ENCODE measurements around the gene CBY1. TPM values are rescaled to one million over a fixed set of nuclear protein-coding genes. Genes with fewer than 3 reads are reported as not detected.
A peak's percentile ranks its signal among the peaks of the same experiment; 100 is the strongest.

CBY1 gene
- total and polyA plus RNA-seq, 2 donors = 17.0 to 63.5 TPM

DNA sequence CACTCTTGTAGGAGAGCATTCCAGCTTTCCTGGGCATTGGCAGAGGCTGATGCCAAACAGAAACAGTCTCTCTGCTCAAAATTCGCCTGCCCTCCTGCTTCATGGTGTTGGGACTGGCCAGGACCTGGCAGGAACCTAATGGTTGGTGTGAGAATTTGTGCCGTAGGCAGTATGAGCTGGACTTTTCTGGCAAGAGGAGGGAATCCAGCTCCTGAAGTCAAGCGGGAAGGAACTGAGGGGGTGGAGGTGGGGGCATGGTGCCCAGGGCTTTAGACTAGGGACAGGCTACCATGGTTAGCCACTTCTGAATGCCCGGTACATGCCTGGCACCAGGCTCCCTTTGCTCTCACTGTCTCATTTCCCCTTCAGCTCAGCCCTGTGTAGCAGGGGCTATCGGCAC is 18.4 kb downstream of the CBY1 start:
- H3K27ac ChIP-seq (ENCODE audit: low read depth) = no peak overlapping the region
- no peak overlapping the region for H3K4me3 ChIP-seq (ENCODE audit: low read depth, low read length)
- WGBS = 77% methylated on average over 5 of the region's 5 CpGs
- DNase-seq (ENCODE audit: extremely low spot score) = no peak
- H3K36me3 ChIP-seq (ENCODE audit: insufficient read depth) = no peaks in the 10 kb centered on the region
- no peaks in the 10 kb centered on the region for H3K4me1 ChIP-seq (ENCODE audit: insufficient read depth)

DNA sequence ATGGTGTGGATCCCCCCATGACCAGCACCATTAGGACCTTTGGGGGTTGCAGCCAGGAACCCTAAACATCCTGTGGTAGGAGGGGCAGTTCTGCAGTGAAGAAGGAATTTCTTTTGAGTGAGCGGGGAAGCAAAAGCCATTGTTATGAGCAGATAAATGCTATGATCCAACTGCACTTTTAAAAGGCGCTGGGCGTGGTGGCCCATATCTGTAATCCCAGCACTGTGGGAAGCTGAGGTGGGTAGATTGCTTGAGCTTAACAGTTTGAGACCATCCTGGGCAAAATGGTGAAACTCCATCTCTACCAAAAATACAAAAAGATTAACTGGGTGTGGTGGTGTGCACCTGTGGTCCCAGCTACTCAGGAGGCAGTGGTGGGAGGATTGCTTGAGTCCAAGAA is 19.4 kb downstream of the CBY1 start:
- WGBS = 98% methylated on average over 3 of the region's 3 CpGs
- no peak overlapping the region for H3K27ac ChIP-seq (ENCODE audit: low read depth)
- no peaks in the 10 kb centered on the region for H3K36me3 ChIP-seq (ENCODE audit: insufficient read depth)
- no peaks in the 10 kb centered on the region for H3K4me1 ChIP-seq (ENCODE audit: insufficient read depth)
- DNase-seq (ENCODE audit: extremely low spot score) = no peak
- no peak overlapping the region for H3K4me3 ChIP-seq (ENCODE audit: low read depth, low read length)

DNA sequence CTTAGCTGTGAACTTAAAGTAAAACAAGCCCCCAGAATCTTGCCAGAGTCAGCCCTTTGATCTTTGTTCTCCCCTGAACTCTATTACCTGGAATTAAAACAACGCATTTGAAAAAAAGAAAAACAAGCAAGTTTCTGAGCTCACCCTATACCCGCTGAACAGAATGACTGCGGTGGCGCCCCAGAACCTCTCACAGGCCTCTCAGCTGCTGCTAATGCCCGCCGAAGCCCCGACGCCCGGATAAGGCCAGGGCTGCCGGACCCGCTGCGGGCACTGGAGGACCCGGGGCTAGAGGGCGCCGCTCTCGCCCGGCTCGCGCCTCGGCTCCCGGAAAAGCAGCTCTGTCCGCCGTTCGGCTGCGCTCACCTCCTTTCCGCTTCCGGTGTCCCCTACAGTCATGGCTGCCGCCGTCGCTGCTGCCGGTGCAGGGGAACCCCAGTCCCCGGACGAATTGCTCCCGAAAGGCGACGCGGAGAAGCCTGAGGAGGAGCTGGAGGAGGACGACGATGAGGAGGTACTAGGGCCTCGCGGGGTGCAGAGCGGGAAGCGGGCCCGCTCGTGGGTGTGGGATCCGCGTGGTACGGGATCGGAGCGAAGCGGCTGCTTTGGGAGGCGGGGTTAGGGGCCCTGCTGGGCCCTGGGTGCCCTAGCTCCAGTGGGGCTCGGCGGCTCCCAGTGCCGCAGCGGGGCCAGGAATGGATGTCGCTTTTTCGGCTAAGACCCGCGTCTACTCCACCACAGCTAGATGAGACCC is 25.3 kb downstream of the CBY1 start, which contains the start of gene TOMM22:
Gene TOMM22, plus strand, starts transcription at position 376 of the 754 bp plus-strand sequence. Its CDS starts 22 bp downstream, at position 398.
- no peaks in the 10 kb centered on the region for H3K36me3 ChIP-seq (ENCODE audit: insufficient read depth)
- DNase-seq (ENCODE audit: extremely low spot score) = no peak
- peak within 1 kb of the TSS; percentile 89 for H3K4me3 ChIP-seq (ENCODE audit: low read depth, low read length)
- peaks cover 1% of the 10 kb centered on the region for H3K4me1 ChIP-seq (ENCODE audit: insufficient read depth)
- WGBS = under 1% methylated on average over 60 of the region's 60 CpGs
- H3K27ac ChIP-seq (ENCODE audit: low read depth) = peak within 1 kb of the TSS; percentile 52

DNA sequence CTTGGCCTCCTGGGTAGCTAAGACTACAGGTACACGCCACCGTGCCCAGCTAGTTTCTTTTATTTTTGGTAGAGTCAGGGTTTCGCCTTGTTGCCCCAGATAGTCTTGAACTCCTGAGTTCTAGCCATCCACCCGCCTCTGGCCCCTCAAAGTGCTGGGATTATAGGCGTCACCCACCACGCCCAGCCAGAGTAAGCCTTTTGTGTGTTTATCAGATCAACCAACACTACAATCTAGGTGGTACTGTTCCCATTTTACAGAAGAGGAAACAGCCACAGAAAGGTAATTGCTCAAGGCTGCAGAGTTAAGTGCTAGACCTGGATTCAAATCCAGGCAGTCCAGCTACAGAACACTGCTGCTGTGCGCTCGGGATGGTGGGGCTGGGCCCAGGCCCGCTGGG is 28.5 kb downstream of the CBY1 start:
- Histone ChIP-seq H3K36me3 (ENCODE audit: insufficient read depth) (no peaks in the 10 kb centered on the region), H3K27ac (ENCODE audit: low read depth) (no peak overlapping the region)
- 92% methylated on average over 9 of the region's 9 CpGs for WGBS

DNA sequence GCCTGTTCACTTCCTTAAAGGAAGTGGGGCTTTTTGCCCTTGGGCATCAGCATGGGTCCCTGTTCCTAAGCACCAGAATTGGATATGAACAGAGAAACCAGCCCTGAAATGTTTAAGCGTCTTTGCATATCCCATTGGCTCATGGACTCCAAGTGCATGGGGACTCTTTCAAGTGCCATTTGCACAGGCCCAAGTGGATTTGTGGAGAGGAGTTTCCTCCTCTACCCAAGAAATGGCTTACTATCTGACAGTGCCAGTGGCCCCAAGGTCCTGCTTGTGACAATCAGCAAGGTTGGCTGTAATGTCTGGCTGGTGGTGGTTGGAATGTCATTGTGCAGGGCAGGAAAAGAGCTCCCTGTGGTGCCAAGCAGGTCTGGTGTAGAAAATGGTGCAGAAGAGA is 29.3 kb downstream of the CBY1 start:
- peaks cover 1% of the 10 kb centered on the region for H3K4me1 ChIP-seq (ENCODE audit: insufficient read depth)
- no peak overlapping the region for H3K4me3 ChIP-seq (ENCODE audit: low read depth, low read length)
- no peak for DNase-seq (ENCODE audit: extremely low spot score)
- no peak overlapping the region for H3K27ac ChIP-seq (ENCODE audit: low read depth)
- H3K36me3 ChIP-seq (ENCODE audit: insufficient read depth) = no peaks in the 10 kb centered on the region
- 88% methylated on average over 1 of the region's 1 CpG for WGBS

More for the DNA sequence above, 28.5 kb downstream of the CBY1 start:
- no peak overlapping the region for H3K4me3 ChIP-seq (ENCODE audit: low read depth, low read length)
- no peak for DNase-seq (ENCODE audit: extremely low spot score)
- H3K4me1 ChIP-seq (ENCODE audit: insufficient read depth) = peaks cover 1% of the 10 kb centered on the region

DNA sequence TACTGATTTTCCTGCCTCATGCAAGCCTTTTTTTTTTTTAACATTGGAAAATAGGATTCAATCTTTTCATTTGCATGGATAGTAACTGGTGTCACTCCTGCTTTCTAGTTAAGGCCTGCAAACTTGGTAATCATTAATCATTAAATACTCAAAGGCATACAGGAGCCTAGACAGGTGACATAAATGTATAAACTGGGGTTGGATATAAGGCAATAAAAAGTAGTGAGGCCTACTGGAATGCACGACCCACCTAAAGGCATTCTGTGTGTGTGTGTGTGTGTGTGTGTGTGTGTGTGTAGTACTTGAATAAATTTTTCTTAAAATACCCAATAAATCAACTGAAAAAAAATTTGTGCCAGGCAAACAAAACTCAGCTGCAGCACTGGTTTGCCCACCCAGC is 33.2 kb downstream of the CBY1 start:
- DNase-seq (ENCODE audit: extremely low spot score) = no peak
- no peaks in the 10 kb centered on the region for H3K4me1 ChIP-seq (ENCODE audit: insufficient read depth)
- H3K36me3 ChIP-seq (ENCODE audit: insufficient read depth) = no peaks in the 10 kb centered on the region
- 69% methylated on average over 1 of the region's 1 CpG for WGBS
- no peak overlapping the region for H3K4me3 ChIP-seq (ENCODE audit: low read depth, low read length)
- H3K27ac ChIP-seq (ENCODE audit: low read depth) = no peak overlapping the region

DNA sequence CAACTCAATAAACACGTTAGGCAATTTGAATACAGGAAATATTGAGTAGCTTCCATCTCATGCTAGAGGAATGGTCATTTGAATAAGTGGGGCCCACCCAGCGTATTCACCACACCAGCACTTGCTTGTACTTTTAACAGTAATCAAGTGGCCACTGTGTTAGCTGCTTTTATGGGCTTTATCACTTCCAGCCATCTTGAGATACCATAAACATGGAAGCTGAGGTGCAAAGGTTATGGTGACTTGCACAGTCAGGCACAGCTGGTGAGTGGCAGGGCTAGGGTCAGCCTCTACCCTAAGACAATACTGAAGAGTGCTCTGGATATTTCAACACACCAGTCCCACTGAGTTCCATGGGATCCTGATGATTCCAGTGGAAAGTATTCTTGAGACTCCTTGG is 37.6 kb downstream of the CBY1 start:
- Histone ChIP-seq H3K4me3 (ENCODE audit: low read depth, low read length) (no peak overlapping the region), H3K36me3 (ENCODE audit: insufficient read depth) (no peaks in the 10 kb centered on the region), H3K27ac (ENCODE audit: low read depth) (no peak overlapping the region), H3K4me1 (ENCODE audit: insufficient read depth) (no peaks in the 10 kb centered on the region)
- 85% methylated on average over 2 of the region's 2 CpGs for WGBS
- DNase-seq (ENCODE audit: extremely low spot score) = no peak

DNA sequence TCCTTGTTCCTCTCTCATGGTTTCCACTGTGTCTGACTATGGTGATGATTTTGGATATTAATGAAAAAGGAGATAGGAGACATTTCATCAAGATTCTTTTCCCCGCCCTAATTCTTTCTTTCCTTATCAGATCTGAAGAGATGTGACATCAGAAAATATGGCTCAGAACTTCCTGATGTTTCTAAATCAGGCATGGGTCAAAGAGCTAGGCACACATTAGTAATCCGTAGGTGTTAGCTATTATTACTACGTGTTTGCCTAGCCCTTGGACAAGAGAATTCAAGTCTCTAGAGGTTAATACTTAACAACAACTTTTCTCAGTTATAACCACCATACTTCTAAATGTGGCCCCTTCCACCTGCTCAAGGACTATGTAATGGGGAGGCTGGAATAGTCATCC is 38.5 kb downstream of the CBY1 start:
- no peak overlapping the region for H3K27ac ChIP-seq (ENCODE audit: low read depth)
- 80% methylated on average over 3 of the region's 3 CpGs for WGBS
- no peaks in the 10 kb centered on the region for H3K36me3 ChIP-seq (ENCODE audit: insufficient read depth)
- H3K4me3 ChIP-seq (ENCODE audit: low read depth, low read length) = no peak overlapping the region
- no peak for DNase-seq (ENCODE audit: extremely low spot score)
- no peaks in the 10 kb centered on the region for H3K4me1 ChIP-seq (ENCODE audit: insufficient read depth)

DNA sequence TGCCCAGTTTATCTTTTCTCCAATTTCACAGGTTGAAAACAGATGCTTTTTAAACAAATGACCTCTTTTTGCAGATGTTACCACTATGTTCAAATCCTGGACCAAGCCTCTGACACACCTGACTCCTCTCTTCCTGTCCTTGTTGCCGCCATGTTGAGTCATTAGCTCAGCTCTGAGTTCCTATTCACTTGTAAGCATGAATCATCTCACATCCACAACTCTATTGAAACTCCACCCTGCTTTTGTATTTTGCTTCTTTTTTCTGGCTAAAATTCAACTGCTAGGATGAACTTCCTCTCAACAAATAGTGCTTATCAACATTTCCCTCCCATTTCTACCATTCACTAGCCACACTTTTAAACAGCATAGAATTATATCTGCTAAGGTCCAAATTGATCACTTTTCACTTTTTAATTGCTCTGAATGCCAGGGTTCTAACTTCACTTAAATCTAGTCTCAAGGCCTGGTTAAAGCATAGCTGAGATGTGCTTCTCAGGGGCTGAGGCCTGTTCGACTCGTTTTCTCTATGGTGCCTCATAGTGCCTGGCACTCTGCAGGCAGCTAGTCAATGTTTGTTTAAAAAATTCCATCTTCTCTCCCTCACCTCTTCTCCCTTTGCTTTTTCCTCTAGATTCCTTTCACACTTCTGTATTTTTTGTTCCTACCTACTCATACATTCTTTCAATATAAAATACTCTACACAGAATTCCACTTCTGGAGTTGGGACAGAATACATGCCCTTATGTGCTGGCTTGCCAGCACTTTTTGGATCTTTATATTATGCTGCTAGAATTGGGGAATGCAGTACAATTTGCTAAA is 40.4 kb downstream of the CBY1 start:
- no peak overlapping the region for H3K27ac ChIP-seq (ENCODE audit: low read depth)
- H3K4me3 ChIP-seq (ENCODE audit: low read depth, low read length) = no peak overlapping the region
- no peaks in the 10 kb centered on the region for H3K36me3 ChIP-seq (ENCODE audit: insufficient read depth)
- 41% methylated on average over 3 of the region's 3 CpGs for WGBS
- no peak for DNase-seq (ENCODE audit: extremely low spot score)
- H3K4me1 ChIP-seq (ENCODE audit: insufficient read depth) = no peaks in the 10 kb centered on the region

DNA sequence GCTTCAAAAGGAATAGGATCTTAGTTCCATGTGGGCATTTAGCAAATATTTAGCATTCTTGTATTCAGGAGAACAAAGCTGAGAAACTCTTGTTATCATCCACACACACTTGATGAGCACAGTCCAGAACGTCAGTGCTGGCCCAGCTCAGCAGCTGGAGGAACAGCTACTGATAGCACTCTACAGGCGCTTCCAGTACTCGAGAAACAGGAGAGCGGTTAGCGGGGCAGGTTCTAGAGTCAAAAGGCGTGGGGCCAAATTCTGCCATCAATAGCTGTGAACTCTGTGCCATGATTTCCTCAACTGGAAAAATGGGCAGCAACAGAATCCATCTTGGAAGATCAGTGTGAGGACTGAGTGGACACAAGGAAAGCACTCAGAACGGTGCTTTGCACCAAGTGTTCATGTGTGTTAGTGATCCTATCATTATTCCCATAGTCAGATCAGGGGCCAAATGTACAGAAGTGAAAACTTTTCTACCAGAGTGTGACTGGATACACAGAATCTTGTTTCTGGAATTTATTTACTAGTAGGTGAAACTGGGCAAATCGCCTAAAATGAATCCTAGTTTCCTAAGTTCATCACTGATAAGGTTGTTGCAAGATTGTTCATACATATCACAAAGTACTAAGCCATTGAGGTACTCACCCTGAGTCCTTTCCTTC is 41.1 kb downstream of the CBY1 start:
- no peaks in the 10 kb centered on the region for H3K36me3 ChIP-seq (ENCODE audit: insufficient read depth)
- no peaks in the 10 kb centered on the region for H3K4me1 ChIP-seq (ENCODE audit: insufficient read depth)
- no peak overlapping the region for H3K4me3 ChIP-seq (ENCODE audit: low read depth, low read length)
- no peak overlapping the region for H3K27ac ChIP-seq (ENCODE audit: low read depth)
- WGBS = 64% methylated on average over 8 of the region's 8 CpGs
- DNase-seq (ENCODE audit: extremely low spot score) = no peak

DNA sequence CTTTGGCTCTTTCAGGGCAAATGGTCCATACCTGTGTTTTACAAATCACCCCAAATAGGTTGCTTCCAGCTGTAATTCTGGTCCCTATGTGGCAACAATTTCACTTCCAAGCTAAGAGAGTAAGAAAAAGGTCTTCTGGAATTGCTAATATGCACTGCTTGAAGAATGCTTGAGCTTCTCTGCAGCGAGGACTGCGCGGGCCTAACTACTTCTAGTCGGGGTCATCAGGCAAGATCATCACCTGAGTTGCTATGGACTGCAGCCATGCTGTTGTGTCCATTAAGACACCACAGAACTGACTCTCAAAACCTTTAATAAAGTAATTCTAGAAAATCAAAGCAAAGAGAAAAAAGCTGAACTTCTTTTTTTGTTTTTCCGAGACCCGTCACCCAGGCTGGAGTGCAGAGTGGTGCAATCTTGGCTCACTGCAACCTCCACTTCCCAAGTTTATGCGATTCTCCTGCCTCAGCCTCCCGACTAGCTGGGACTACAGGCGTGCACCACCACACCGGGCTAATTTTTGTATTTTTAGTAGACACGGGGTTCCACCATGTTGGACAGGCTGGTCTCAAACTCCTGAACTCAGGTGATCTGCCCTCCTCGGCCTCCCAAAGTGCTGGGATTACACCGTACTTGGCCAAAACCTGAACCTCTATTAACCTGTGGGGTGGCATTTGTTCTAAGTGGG is 42.1 kb downstream of the CBY1 start:
- Histone ChIP-seq H3K4me3 (ENCODE audit: low read depth, low read length) (no peak overlapping the region), H3K4me1 (ENCODE audit: insufficient read depth) (no peaks in the 10 kb centered on the region), H3K36me3 (ENCODE audit: insufficient read depth) (no peaks in the 10 kb centered on the region), H3K27ac (ENCODE audit: low read depth) (no peak overlapping the region)
- WGBS = 92% methylated on average over 13 of the region's 13 CpGs
- no peak for DNase-seq (ENCODE audit: extremely low spot score)

DNA sequence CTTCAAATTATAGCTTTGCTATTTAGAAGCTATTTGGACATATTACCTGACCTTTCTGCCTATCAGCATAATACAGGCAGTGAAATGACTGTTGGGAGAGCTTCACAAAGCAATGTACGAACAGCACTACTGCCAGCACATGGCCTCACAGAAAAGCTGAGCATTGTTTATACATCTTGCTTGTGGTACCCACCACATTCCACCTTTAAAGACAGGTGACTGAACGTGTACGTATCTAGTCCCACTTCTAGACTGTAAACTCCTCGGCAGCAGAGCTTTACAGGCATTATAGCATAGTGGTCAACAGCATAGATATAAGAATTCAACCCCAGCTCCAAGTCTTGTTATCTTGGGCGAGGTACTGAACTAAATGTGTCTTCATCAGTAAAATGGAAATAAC is 42.7 kb downstream of the CBY1 start:
- peak overlapping the region; percentile 29 for H3K27ac ChIP-seq (ENCODE audit: low read depth)
- peak overlapping the region; percentile 12 for H3K4me3 ChIP-seq (ENCODE audit: low read depth, low read length)
- no peaks in the 10 kb centered on the region for H3K36me3 ChIP-seq (ENCODE audit: insufficient read depth)
- 41% methylated on average over 5 of the region's 5 CpGs for WGBS
- H3K4me1 ChIP-seq (ENCODE audit: insufficient read depth) = no peaks in the 10 kb centered on the region
- DNase-seq (ENCODE audit: extremely low spot score) = no peak

DNA sequence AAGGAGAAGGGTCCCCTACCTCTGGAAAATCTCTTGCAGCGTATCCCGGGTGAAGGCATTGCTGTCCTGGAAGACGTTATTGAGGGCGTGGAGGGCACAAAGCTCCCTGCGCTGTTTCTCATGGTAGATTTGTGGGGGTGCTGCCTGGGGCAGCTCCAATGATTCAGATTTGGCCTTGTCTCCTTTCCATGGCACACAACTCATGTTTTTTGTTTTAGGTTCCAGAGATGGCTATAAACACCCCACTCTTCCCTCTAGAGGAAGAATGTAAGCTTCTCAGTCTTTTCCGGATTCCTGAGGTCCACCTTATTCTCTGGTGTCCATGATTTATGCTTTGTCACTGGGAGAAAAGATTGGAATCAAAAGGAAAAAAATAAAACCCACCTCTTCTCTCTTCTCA is 43.3 kb downstream of the CBY1 start:
- Histone ChIP-seq H3K4me1 (ENCODE audit: insufficient read depth) (no peaks in the 10 kb centered on the region), H3K27ac (ENCODE audit: low read depth) (no peak overlapping the region), H3K4me3 (ENCODE audit: low read depth, low read length) (peak overlapping the region; percentile 75), H3K36me3 (ENCODE audit: insufficient read depth) (no peaks in the 10 kb centered on the region)
- 13% methylated on average over 6 of the region's 6 CpGs for WGBS
- no peak for DNase-seq (ENCODE audit: extremely low spot score)

Measured in urinary bladder (tissue), 4 donors.